Spleen (tissue), 11 donors: Measurements from ENCODE around the gene KRTDAP. TPM values are rescaled to one million over a fixed set of nuclear protein-coding genes. Genes with fewer than 3 reads are reported as not detected.

Experiments used
- DNase-seq: peaks from one replicate; pipeline ENCODE4 v3.0.0-alpha.2; 2020
- H3K27ac ChIP-seq, 8 donors: fragments of 200-600 bp; sonication (generic) in 7 of 8; 1 replicate in 4 of 8; 2 replicates in 4 of 8; pipeline versions ENCODE4 v1.5.0 to v1.8.0; 2016 to 2021; ENCODE audit warnings: inconsistent platforms in 4 of 8, mild to moderate bottlenecking in 4 of 8, moderate library complexity in 1 of 8
- H3K27me3 ChIP-seq, 7 donors: fragments of 200-600 bp; sonication (generic) in 6 of 7; replicated peaks in 1 of 7; 1 replicate in 4 of 7; 2 replicates in 3 of 7; pipeline versions ENCODE4 v1.5.0 to v1.8.0; 2016 to 2021; ENCODE audit warnings: inconsistent platforms in 3 of 7, mild to moderate bottlenecking in 1 of 7
- H3K36me3 ChIP-seq, 6 donors: fragments of 200-600 bp; sonication (generic) in 5 of 6; 1 replicate in 4 of 6; 2 replicates in 2 of 6; pipeline versions ENCODE4 v1.5.0 to v1.8.0; 2016 to 2021; ENCODE audit warnings: inconsistent platforms in 2 of 6
- H3K4me1 ChIP-seq, 6 donors: fragments of 200-600 bp; sonication (generic) in 5 of 6; 1 replicate in 3 of 6; 2 replicates in 3 of 6; pipeline versions ENCODE4 v1.5.0 to v1.8.0; 2016 to 2021; ENCODE audit warnings: inconsistent platforms in 3 of 6
- H3K4me3 ChIP-seq, 8 donors: fragments of 200-600 bp; sonication (generic) in 7 of 8; 1 replicate in 4 of 8; 2 replicates in 4 of 8; pipeline versions ENCODE4 v1.5.0 to v1.8.0; 2016 to 2021; ENCODE audit warnings: inconsistent platforms in 4 of 8, mild to moderate bottlenecking in 4 of 8, moderate library complexity in 2 of 8
- H3K9me3 ChIP-seq, 8 donors: fragments of 200-600 bp; sonication (generic) in 7 of 8; 1 replicate in 4 of 8; 2 replicates in 4 of 8; pipeline versions ENCODE4 v1.5.0 to v1.8.0; 2016 to 2021; ENCODE audit warnings: inconsistent platforms in 4 of 8
- CTCF ChIP-seq, 11 experiments: fragments of 200-600 bp in 7 of 11; fragments of 450-650 bp in 4 of 11; sonication (generic) in 4 of 11; IDR thresholded peaks in 8 of 11; conservative IDR thresholded peaks in 3 of 11; 1 replicate in 7 of 11; 2 replicates in 4 of 11; pipeline versions ENCODE4 v1.4.0 to v1.8.0; 2016 to 2021; ENCODE audit warnings: antibody characterized with exemption in 11 of 11, inconsistent platforms in 4 of 11, mild to moderate bottlenecking in 1 of 11
- POLR2A ChIP-seq, 3 donors: fragments of 450-650 bp; IDR thresholded peaks; one replicate each; pipeline ENCODE4 v1.5.1; 2017; ENCODE audit warnings: antibody characterized with exemption in 3 of 3, mild to moderate bottlenecking in 1 of 3
- POLR2AphosphoS5 ChIP-seq, 3 donors: sonication (generic); formaldehyde crosslinking; IDR thresholded peaks; one replicate each; pipeline ENCODE4 v1.5.1; 2017; ENCODE audit warnings: antibody characterized with exemption in 3 of 3
- WGBS, 5 donors: extraction: QIAGEN DNeasy Blood & Tissue Kit in 3 of 5; methylation state at CpG; one replicate each; pipeline versions ENCODE4 v1.1.5 to v1.1.7; 2013 to 2018; 5-methylcytosine and 5-hydroxymethylcytosine counted together
- intact Hi-C: fragments of 100-400 bp; cut with DNase I; formaldehyde crosslinking; loops from one replicate; pipeline ENCODE4 v1.15.0; 2023; ENCODE audit warnings: low total_unique reads
- polyA plus RNA-seq, 3 donors: library from polyadenylated mRNA; stranded (reverse); fragments of 200-250 nt; gene quantifications; one replicate each; pipeline ENCODE4 v1.2.1, GENCODE V29; 2013
- total RNA-seq, 7 donors: library from RNA; depleted of rRNA in 3 of 7; stranded (reverse); fragments of >200 nt in 3 of 7; fragmentation: NEBNext Ultra II Directional in 4 of 7; extraction: Animal tissue kit (Norgen Biotek cat#: 25700) in 4 of 7; gene quantifications; one replicate each; pipeline versions ENCODE4 v1.1.0 to v1.2.1, GENCODE V29; 2016 to 2021
- donor health status: healthy with polysubstance abuse.
- donor health status: DM: no; HTN: no; CAD: no; lungs with moderate emphysema.
- donor health status: DM: no; HTN: no; CAD: no.
- donor health status: Bipolar disorder and iron deficiency.
- donor health status: healthy.
- donor health status: DM: no; HTN: no; CAD: no.
- donor health status: DM: yes; HTN: yes; CAD: no.

KRTDAP gene
- total and polyA plus RNA-seq, 10 donors: 3.1 TPM; not detected in 9

GRCh38 chr19:35488677-35489076 is 1.6 kb downstream of the KRTDAP start:
- intact Hi-C loops: no loop called here
- Histone ChIP-seq H3K27ac (no peak overlapping the region), H3K27me3 (peaks cover 0 to 34% (median 0%) of the 10 kb centered on the region in 7 donors), H3K4me3 (no peak overlapping the region), H3K9me3 (no peaks in the 10 kb centered on the region), H3K4me1 (peaks cover 0 to 13% (median 0%) of the 10 kb centered on the region in 6 donors), H3K36me3 (no peaks in the 10 kb centered on the region)
- TF ChIP-seq POLR2AphosphoS5 (IDR thresholded peaks at IDR 0.05) (no peak), CTCF (IDR thresholded peaks at IDR 0.05 in 8 of 11, conservative IDR thresholded peaks at IDR 0.05 in 3 of 11) (no peak), POLR2A (IDR thresholded peaks at IDR 0.05) (no peak)
- WGBS, 5 donors: 84 to 92% (median 85%) methylated on average over 16 of the region's 16 CpGs
- no peak for DNase-seq

GRCh38 chr19:35487656-35488182 is 2.5 kb downstream of the KRTDAP start:
- TF ChIP-seq POLR2A (IDR thresholded peaks at IDR 0.05): no peak
- TF ChIP-seq CTCF (IDR thresholded peaks at IDR 0.05 in 8 of 11, conservative IDR thresholded peaks at IDR 0.05 in 3 of 11): no peak
- no peak for TF ChIP-seq POLR2AphosphoS5 (IDR thresholded peaks at IDR 0.05)
- Histone ChIP-seq H3K4me3 (no peak overlapping the region), H3K27me3 (peaks cover 0 to 28% (median 0%) of the 10 kb centered on the region in 7 donors), H3K9me3 (no peaks in the 10 kb centered on the region), H3K27ac (no peak overlapping the region), H3K36me3 (no peaks in the 10 kb centered on the region), H3K4me1 (peaks cover 0 to 13% (median 0%) of the 10 kb centered on the region in 6 donors)
- DNase-seq: peak; percentile 35
- WGBS, 5 donors: 85 to 91% (median 86%) methylated on average over 10 of the region's 10 CpGs
- intact Hi-C loops: no loop called here

- Histone ChIP-seq H3K4me3 (no peak overlapping the region), H3K27me3 (peaks cover 0 to 23% (median 0%) of the 10 kb centered on the region in 7 donors), H3K36me3 (no peaks in the 10 kb centered on the region), H3K27ac (no peak overlapping the region), H3K9me3 (peaks cover 0 to 4% (median 0%) of the 10 kb centered on the region in 8 donors), H3K4me1 (peaks cover 0 to 13% (median 0%) of the 10 kb centered on the region in 6 donors)
- 83 to 95% (median 89%) methylated on average over 3 of the region's 3 CpGs for WGBS, 5 donors
- TF ChIP-seq CTCF (IDR thresholded peaks at IDR 0.05 in 8 of 11, conservative IDR thresholded peaks at IDR 0.05 in 3 of 11) (no peak), POLR2A (IDR thresholded peaks at IDR 0.05) (no peak), POLR2AphosphoS5 (IDR thresholded peaks at IDR 0.05) (no peak)
- no peak for DNase-seq
- intact Hi-C loops: no loop called here
Observed at GRCh38 chr19:35486268-35486708, 4.0 kb downstream of the KRTDAP start.

GRCh38 chr19:35484252-35485036 is 5.8 kb downstream of the KRTDAP start:
- no peaks in the 10 kb centered on the region for H3K36me3 ChIP-seq

More at GRCh38 chr19:35484252-35485036, 5.8 kb downstream of the KRTDAP start:
- Histone ChIP-seq H3K9me3 (peaks cover 0 to 4% (median 0%) of the 10 kb centered on the region in 8 donors), H3K4me1 (peaks cover 0 to 13% (median 0%) of the 10 kb centered on the region in 6 donors), H3K27me3 (peaks cover 0 to 12% (median 0%) of the 10 kb centered on the region in 7 donors), H3K4me3 (no peak overlapping the region), H3K27ac (no peak overlapping the region)
- intact Hi-C loops: no loop called here
- WGBS, 5 donors: 47 to 68% (median 57%) methylated on average over 7 of the region's 7 CpGs
- DNase-seq: peak; percentile 63
- TF ChIP-seq POLR2A (IDR thresholded peaks at IDR 0.05) (no peak), POLR2AphosphoS5 (IDR thresholded peaks at IDR 0.05) (no peak), CTCF (IDR thresholded peaks at IDR 0.05 in 8 of 11, conservative IDR thresholded peaks at IDR 0.05 in 3 of 11) (no peak)
